Epithelial cell of proximal tubule (primary cell): ENCODE data around the gene ATP1A4. TPM values are rescaled to one million over a fixed set of nuclear protein-coding genes. Genes with fewer than 3 reads are reported as not detected.

Experiments used
- DNase-seq: peaks from one replicate; pipeline ENCODE4 v3.0.0-alpha.2; 2011; ENCODE audit warnings: low read depth
- H3K4me3 ChIP-seq: 2 replicates; pipeline ENCODE4 v1.5.1; 2011; ENCODE audit warnings: low read depth, mild to moderate bottlenecking, low read length
- total RNA-seq: library from RNA; depleted of rRNA; stranded (reverse); fragments of >200 nt; gene quantifications from 2 replicates; pipeline ENCODE4 v1.2.3, GENCODE V29; 2015
- TF ChIP-seq, protein P1 (sequence below): conservative IDR thresholded peaks from 2 replicates; pipeline ENCODE4 v1.5.1; 2012; ENCODE audit warnings: low read depth, mild to moderate bottlenecking, low read length

Gene ATP1A4
- total RNA-seq, 1 donor from 2014 or later: not detected

DNA sequence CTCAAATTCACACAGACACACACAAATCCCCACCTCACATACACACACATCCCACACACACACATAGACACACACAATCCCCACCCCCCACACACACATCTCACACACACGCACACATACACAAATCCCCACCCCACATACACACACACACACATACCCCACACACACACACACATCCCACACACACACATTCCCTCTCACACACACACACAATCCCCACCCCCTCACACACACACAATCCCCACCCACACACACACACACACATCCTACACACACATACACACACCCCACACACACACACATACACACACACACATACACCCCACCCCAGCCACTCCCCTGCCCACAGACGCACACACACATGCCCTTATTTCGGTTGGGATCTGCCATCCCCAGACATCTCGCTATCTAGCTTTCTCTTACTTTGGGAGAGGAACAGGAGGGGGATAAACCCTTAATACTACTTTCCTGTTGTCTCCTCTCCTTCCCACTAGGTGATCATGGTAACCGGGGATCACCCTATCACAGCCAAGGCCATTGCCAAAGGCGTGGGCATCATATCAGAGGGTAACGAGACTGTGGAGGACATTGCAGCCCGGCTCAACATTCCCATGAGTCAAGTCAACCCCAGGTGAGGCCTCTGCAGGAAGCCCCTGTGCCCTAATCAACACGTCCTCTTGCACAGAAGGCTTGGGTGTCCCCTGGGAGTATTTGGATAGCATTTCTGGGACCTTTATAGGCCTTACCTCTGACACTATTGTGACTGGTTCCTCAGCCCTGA, 17.2 kb upstream of the ATP1A4 start:
- no peak overlapping the region for H3K4me3 ChIP-seq
- TF ChIP-seq, protein P1, sequence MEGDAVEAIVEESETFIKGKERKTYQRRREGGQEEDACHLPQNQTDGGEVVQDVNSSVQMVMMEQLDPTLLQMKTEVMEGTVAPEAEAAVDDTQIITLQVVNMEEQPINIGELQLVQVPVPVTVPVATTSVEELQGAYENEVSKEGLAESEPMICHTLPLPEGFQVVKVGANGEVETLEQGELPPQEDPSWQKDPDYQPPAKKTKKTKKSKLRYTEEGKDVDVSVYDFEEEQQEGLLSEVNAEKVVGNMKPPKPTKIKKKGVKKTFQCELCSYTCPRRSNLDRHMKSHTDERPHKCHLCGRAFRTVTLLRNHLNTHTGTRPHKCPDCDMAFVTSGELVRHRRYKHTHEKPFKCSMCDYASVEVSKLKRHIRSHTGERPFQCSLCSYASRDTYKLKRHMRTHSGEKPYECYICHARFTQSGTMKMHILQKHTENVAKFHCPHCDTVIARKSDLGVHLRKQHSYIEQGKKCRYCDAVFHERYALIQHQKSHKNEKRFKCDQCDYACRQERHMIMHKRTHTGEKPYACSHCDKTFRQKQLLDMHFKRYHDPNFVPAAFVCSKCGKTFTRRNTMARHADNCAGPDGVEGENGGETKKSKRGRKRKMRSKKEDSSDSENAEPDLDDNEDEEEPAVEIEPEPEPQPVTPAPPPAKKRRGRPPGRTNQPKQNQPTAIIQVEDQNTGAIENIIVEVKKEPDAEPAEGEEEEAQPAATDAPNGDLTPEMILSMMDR: no peak
- DNase-seq: no peak

DNA sequence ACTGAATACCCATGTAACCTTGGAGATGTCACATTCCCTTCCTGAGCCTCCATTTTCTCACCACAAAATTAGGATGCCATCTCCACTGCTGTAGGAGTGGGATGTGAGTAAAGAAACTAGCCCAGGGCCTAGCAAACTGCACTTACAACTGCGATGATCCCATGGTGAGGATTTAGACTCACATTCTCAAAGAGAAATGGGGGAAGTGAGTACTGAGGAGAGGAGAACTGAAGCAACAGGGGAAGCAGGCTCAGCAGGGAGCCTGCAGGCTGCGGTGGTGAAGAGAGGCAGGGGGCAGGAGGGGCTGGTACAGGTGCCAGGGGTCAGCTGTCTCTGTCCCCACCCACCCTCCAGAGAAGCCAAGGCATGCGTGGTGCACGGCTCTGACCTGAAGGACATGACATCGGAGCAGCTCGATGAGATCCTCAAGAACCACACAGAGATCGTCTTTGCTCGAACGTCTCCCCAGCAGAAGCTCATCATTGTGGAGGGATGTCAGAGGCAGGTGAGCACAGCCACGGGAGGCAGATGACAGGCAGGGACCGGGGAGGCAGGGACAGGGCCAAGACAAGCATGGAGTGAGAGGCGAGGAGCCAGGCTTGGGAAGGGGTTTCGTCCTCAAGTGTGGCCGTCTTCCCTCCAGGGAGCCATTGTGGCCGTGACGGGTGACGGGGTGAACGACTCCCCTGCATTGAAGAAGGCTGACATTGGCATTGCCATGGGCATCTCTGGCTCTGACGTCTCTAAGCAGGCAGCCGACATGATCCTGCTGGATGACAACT, 16.4 kb upstream of the ATP1A4 start:
- DNase-seq: no peak
- TF ChIP-seq, protein P1: no peak
- no peak overlapping the region for H3K4me3 ChIP-seq

DNA sequence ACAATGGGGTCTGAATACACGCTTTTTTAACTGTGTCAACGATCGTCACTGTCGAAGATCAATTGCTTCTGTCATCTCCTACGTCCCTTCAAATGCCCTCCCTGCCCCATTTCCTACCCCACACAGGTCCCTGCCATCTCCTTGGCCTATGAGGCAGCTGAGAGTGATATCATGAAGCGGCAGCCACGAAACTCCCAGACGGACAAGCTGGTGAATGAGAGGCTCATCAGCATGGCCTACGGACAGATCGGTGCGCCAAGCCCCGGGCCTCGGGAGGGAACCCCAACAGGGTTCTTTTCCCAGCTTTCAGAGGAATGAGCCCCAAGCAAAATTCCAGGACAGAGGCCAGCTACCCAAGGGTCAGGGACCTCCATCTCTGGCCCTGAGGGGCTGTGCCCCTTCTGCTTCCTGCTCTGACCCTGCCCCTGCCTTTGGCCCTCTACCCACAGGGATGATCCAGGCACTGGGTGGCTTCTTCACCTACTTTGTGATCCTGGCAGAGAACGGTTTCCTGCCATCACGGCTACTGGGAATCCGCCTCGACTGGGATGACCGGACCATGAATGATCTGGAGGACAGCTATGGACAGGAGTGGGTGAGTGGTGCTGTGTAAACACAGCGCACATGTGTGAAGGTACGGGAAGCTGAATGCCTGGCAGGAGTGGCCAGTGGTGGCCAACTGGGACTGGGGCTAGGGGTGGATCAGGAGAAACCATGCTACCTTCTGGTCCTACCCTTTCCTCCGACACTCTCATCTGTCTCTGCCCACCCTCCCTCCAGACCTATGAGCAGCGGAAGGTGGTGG, 15.1 kb upstream of the ATP1A4 start:
- no peak for DNase-seq
- TF ChIP-seq, protein P1: no peak
- no peak overlapping the region for H3K4me3 ChIP-seq

DNA sequence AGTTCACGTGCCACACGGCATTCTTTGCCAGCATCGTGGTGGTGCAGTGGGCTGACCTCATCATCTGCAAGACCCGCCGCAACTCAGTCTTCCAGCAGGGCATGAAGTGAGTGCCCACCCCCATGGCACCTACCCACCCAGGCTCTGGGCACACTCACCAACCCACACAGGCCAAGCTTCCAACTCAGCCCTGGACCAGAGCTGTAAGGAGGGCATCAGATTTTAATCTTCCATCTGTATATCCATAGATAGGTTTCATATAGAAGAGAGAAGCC, 14.5 kb upstream of the ATP1A4 start:
- H3K4me3 ChIP-seq: no peak overlapping the region
- no peak for DNase-seq
- TF ChIP-seq, protein P1: no peak

DNA sequence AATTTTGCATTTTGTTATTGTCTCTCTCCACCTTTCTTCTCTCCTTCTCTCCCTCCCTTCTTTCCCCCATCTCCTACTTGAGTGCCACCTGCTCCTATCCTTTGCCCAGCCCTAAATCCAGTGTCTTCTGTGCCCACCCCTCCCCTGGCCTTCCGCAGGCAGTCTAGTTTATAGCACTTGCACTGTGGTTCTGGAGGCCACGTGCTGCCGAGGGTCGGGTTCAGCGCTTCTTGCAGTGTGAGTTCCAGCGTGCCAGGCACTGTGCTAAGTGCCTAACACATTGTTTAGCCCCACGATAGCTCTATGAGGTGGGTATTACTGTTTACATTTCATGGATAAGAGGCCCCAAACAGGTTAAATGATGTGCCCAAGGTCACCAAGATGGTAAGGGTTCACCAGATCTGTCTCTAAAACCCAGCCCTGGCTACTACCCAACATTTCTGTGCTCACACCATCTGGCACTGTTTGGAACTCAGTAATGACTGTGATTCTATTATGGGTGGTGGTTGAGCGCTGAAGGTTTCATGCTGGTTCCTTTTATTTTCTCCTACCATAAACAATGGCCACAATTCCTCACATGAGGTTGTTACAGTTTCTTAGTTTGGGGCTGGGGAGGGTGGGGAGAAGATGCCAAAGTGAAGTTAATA, 14.1 kb upstream of the ATP1A4 start:
- TF ChIP-seq, protein P1: no peak
- no peak overlapping the region for H3K4me3 ChIP-seq
- DNase-seq: no peak

DNA sequence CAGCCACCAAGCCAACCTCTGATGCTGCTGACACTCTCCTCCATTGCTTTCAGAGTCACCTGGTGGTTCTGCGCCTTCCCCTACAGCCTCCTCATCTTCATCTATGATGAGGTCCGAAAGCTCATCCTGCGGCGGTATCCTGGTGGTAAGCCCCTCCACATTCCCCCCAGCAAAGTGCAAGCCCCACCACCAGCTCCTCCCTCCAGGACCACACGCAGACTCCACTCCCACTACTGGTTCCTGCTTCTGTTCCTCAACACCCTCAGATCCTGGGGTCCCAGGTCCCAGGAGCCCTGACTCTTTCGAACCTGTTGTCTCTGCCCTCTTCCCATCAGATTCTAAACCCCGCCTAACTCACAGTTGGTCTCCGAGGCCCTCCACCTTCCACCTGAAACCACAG, 11.6 kb upstream of the ATP1A4 start:
- TF ChIP-seq, protein P1: no peak
- no peak overlapping the region for H3K4me3 ChIP-seq
- DNase-seq: no peak
